Endothelial cell of umbilical vein (primary cell): ENCODE measurements around the gene GRIK1. TPM values are rescaled to one million over a fixed set of nuclear protein-coding genes. Genes with fewer than 3 reads are reported as not detected.

ENCODE experiments used
- BruUV-seq: library from RNA; stranded (reverse); fragments of 400-500 nt; replicated peaks from 2 replicates; lab custom pipeline; 2021; lab: Mats Ljungman, UMichigan
- CTCF ChIA-PET: fragments of 300-600, 350-600 bp; sonication (Branson Sonifier 250); formaldehyde crosslinking; loops from one replicate; lab custom pipeline; 2021; ENCODE audit warnings: antibody characterized with exemption, inconsistent platforms; lab: Charles Lee
- POLR2A ChIA-PET: fragments of 300-600, 350-600 bp; sonication (Branson Sonifier 250); formaldehyde crosslinking; loops from one replicate; lab custom pipeline; 2021; ENCODE audit warnings: antibody characterized with exemption, inconsistent platforms; lab: Charles Lee
- DNase-seq: peaks from one replicate; pipeline ENCODE4 v3.0.0-alpha.2; 2011; ENCODE audit warnings: low read depth, low spot score
- FAIRE-seq: peaks from 2 replicates; lab custom pipeline; 2011; peaks lifted over from hg19 to GRCh38; lab: Jason Lieb, UNC
- H2AFZ ChIP-seq: 2 replicates; pipeline ENCODE4 v1.6.0; 2012; ENCODE audit warnings: low read depth, low read length, control low read depth, inconsistent platforms
- H3K27ac ChIP-seq: 2 replicates; pipeline ENCODE4 v1.5.1; 2011; ENCODE audit warnings: low read depth, mild to moderate bottlenecking, control low read depth, low read length, moderate library complexity; ENCODE audit not compliant: insufficient read depth
- H3K27me3 ChIP-seq, 2 experiments: 2 replicates each; pipeline versions ENCODE4 v1.6.0 to v1.6.1; 2011; ENCODE audit warnings: low read length in 2 of 2, mixed read lengths in 1 of 2; ENCODE audit not compliant: control insufficient read depth in 2 of 2, insufficient read depth in 2 of 2
- H3K36me3 ChIP-seq, 2 experiments: 2 replicates in 1 of 2; 3 replicates in 1 of 2; pipeline ENCODE4 v1.5.1; 2011; ENCODE audit warnings: low read length in 2 of 2, mild to moderate bottlenecking in 1 of 2, moderate library complexity in 1 of 2; ENCODE audit not compliant: control insufficient read depth in 2 of 2, insufficient read depth in 2 of 2; ENCODE audit errors: extremely low read depth in 1 of 2
- H3K4me1 ChIP-seq: 3 replicates; pipeline ENCODE4 v1.5.1; 2011; ENCODE audit warnings: mild to moderate bottlenecking, low read length; ENCODE audit not compliant: control insufficient read depth, insufficient read depth; ENCODE audit errors: extremely low read depth
- H3K4me2 ChIP-seq: 2 replicates; pipeline ENCODE4 v1.6.1; 2011; ENCODE audit warnings: low read length, control low read depth, mixed read lengths; ENCODE audit not compliant: insufficient read depth
- H3K4me3 ChIP-seq, 3 experiments: fragments of 200-600 bp in 1 of 3; sonication (generic), shearing (Covaris generic) in 1 of 3; replicated peaks in 1 of 3; 2 replicates each; pipeline ENCODE4 v1.5.1; 2011 to 2016; ENCODE audit warnings: control low read depth in 3 of 3, low read length in 3 of 3, mild to moderate bottlenecking in 2 of 3, inconsistent platforms in 1 of 3, low read depth in 1 of 3, moderate library complexity in 1 of 3; ENCODE audit not compliant: insufficient read depth in 1 of 3
- H3K79me2 ChIP-seq: 2 replicates; pipeline ENCODE4 v1.6.0; 2012; ENCODE audit warnings: low read length, inconsistent platforms; ENCODE audit not compliant: control insufficient read depth, insufficient read depth
- H3K9ac ChIP-seq: replicated peaks from 2 replicates; pipeline ENCODE3; 2011; ENCODE audit warnings: low read length, control low read depth; ENCODE audit not compliant: insufficient read depth; ENCODE audit errors: extremely low read depth
- H3K9me1 ChIP-seq: replicated peaks from 3 replicates; pipeline ENCODE4 v1.6.0; 2011; ENCODE audit warnings: mild to moderate bottlenecking, low read length; ENCODE audit not compliant: control insufficient read depth, insufficient read depth; ENCODE audit errors: extremely low read depth
- H3K9me3 ChIP-seq: replicated peaks from 2 replicates; pipeline ENCODE4 v1.5.1; 2012; ENCODE audit warnings: low read length, inconsistent platforms; ENCODE audit not compliant: control insufficient read depth, insufficient read depth
- H4K20me1 ChIP-seq: replicated peaks from 2 replicates; pipeline ENCODE3; 2011; ENCODE audit warnings: mild to moderate bottlenecking, low read length; ENCODE audit not compliant: control insufficient read depth, insufficient read depth; ENCODE audit errors: extremely low read depth
- CTCF ChIP-seq, 2 donors: IDR thresholded peaks; 1 replicate in 1 of 2; 2 replicates in 1 of 2; pipeline ENCODE4 v1.5.1; 2011; ENCODE audit warnings: low read length in 2 of 2, mild to moderate bottlenecking in 2 of 2, moderate library complexity in 2 of 2, control low read depth in 1 of 2, inconsistent platforms in 1 of 2, low read depth in 1 of 2; ENCODE audit not compliant: insufficient read depth in 1 of 2; ENCODE audit errors: extremely low read depth in 1 of 2
- EZH2 ChIP-seq: IDR thresholded peaks from 2 replicates; pipeline ENCODE4 v1.6.1; 2012; ENCODE audit warnings: borderline replicate concordance, low read depth, mild to moderate bottlenecking, moderate library complexity, low read length, inconsistent platforms; ENCODE audit not compliant: severe bottlenecking
- FOS ChIP-seq: IDR thresholded peaks from 2 replicates; pipeline ENCODE4 v1.6.1; 2011; ENCODE audit warnings: mild to moderate bottlenecking, low read length, moderate library complexity, borderline replicate concordance; ENCODE audit not compliant: insufficient read depth
- GATA2 ChIP-seq: IDR thresholded peaks from 2 replicates; pipeline ENCODE4 v1.7.0; 2011; ENCODE audit warnings: low read depth, mild to moderate bottlenecking, moderate library complexity, mixed read lengths, low read length; ENCODE audit not compliant: insufficient read length, insufficient read depth
- JUN ChIP-seq: IDR thresholded peaks from 2 replicates; pipeline ENCODE4 v1.6.1; 2011; ENCODE audit warnings: borderline replicate concordance, low read depth; ENCODE audit not compliant: insufficient read length, insufficient read depth
- MAX ChIP-seq: IDR thresholded peaks from 2 replicates; pipeline ENCODE4 v1.6.1; 2011; ENCODE audit not compliant: insufficient read depth, insufficient read length
- MYC ChIP-seq: IDR thresholded peaks from one replicate; pipeline ENCODE4 v1.6.1; 2011; ENCODE audit warnings: mild to moderate bottlenecking, low read depth, low read length
- POLR2A ChIP-seq: IDR thresholded peaks from 2 replicates; pipeline ENCODE4 v1.6.1; 2012; ENCODE audit warnings: low read depth, mild to moderate bottlenecking, control low read depth, low read length
- POLR2AphosphoS5 ChIP-seq: IDR thresholded peaks from 2 replicates; pipeline ENCODE4 v1.6.1; 2012; ENCODE audit warnings: low read depth, mild to moderate bottlenecking, control low read depth, low read length, moderate library complexity; ENCODE audit not compliant: insufficient read depth
- dilution Hi-C: fragments of 300-500 bp; cut with MboI; formaldehyde crosslinking; loops from one replicate; pipeline ENCODE4 v1.15.0; 2019; ENCODE audit warnings: low sequenced_read_pairs; ENCODE audit not compliant: extremely low pct_ligation_motif_present
- intact Hi-C: fragments of 100-400 bp; cut with micrococcal nuclease; formaldehyde crosslinking; loops from one replicate; pipeline ENCODE4 v1.10.0; 2022
- polyA plus RNA-seq, 4 experiments: library from polyadenylated mRNA; depleted of rRNA in 3 of 4; stranded (reverse) in 3 of 4; unstranded in 1 of 4; fragments of >200 nt; gene quantifications; 2 replicates each; pipeline versions ENCODE4 v1.2.1 to v1.2.3, GENCODE V29; 2011 to 2012; ENCODE audit warnings: missing spikeins in 1 of 4
- total RNA-seq: library from RNA; stranded (reverse); gene quantifications from 2 replicates; pipeline ENCODE4 v1.2.3, GENCODE V29; 2021

The GRIK1 gene
- total and polyA plus RNA-seq, 2 donors (not counting 3 experiments of a cell fraction or from before 2014, with no cell fraction given) = not detected

- CTCF ChIA-PET = no interaction called here
- Histone ChIP-seq H3K9me1 (no peaks in the 10 kb centered on the region), H3K9me3 (no peaks in the 10 kb centered on the region), H3K36me3 (no peaks in the 10 kb centered on the region), H3K9ac (no peak overlapping the region), H3K27ac (no peak overlapping the region), H3K4me3 (no peak overlapping the region), H4K20me1 (no peaks in the 10 kb centered on the region), H3K27me3 (peaks cover 0 to 2% of the 10 kb centered on the region in 2 experiments), H3K4me1 (peaks cover 3% of the 10 kb centered on the region), H3K4me2 (no peak overlapping the region), H2AFZ (no peak overlapping the region), H3K79me2 (no peaks in the 10 kb centered on the region)
- TF ChIP-seq CTCF (IDR thresholded peaks at IDR 0.05; ENCODE audit: extremely low read depth in 1 of 2, insufficient read depth in 1 of 2, low read depth in 1 of 2, low read length in 2 of 2) = no peak
- no peak for TF ChIP-seq POLR2AphosphoS5
- TF ChIP-seq MAX = no peak
- TF ChIP-seq POLR2A = no peak
- TF ChIP-seq GATA2 = no peak
- TF ChIP-seq JUN = no peak
- no peak for TF ChIP-seq EZH2
- no peak for TF ChIP-seq FOS
- TF ChIP-seq MYC = no peak
- no TSS peak for BruUV-seq
- POLR2A ChIA-PET = no interaction called here
- FAIRE-seq (no peak), DNase-seq (no peak)
- dilution Hi-C loops = no loop called here
- intact Hi-C loops = no loop called here
These were observed 354.3 kb downstream of the GRIK1 start for GRCh38 chr21:29585462-29585861.
